Activated T-cell treated with anti-CD3 and anti-CD28 coated beads, Interleukin-2, amount 50 U/mL, for 72 hours (primary cell): Measurements from ENCODE around the gene LAMA2. TPM values are rescaled to one million over a fixed set of nuclear protein-coding genes. Genes with fewer than 3 reads are reported as not detected.
"Not testable (repeated sequence)": the region's sequence is repeated elsewhere in the genome, so short reads cannot be mapped to it uniquely, and the experiment has no call there.

Experiments
- ATAC-seq, 2 donors: fragments of 150-1000 bp; cut with Tn5 transposase; replicated peaks in 1 of 2; 2 replicates each; pipeline ENCODE4 v1.10.0; 2021; ENCODE audit warnings: moderate library complexity in 2 of 2, mild to moderate bottlenecking in 1 of 2
- DNase-seq, 2 donors: peaks; one replicate each; pipeline ENCODE4 v3.0.0; 2021 to 2022; ENCODE audit warnings: mixed read lengths in 1 of 2
- H3K27ac Mint-ChIP-seq: one replicate; pipeline ENCODE4 v1.8.0; 2022; ENCODE audit warnings: mild to moderate bottlenecking, moderate library complexity, mixed read lengths
- H3K27me3 Mint-ChIP-seq: one replicate; pipeline ENCODE4 v1.8.0; 2022; ENCODE audit warnings: low read depth, mixed read lengths
- H3K36me3 Mint-ChIP-seq, 2 donors: one replicate each; pipeline ENCODE4 v1.8.0; 2022; ENCODE audit warnings: mixed read lengths in 2 of 2, mild to moderate bottlenecking in 1 of 2; ENCODE audit not compliant: insufficient read depth in 2 of 2
- H3K4me1 Mint-ChIP-seq: one replicate; pipeline ENCODE4 v1.8.0; 2022; ENCODE audit warnings: low read depth, mixed read lengths
- H3K4me3 Mint-ChIP-seq, 2 donors: one replicate each; pipeline ENCODE4 v1.8.0; 2022; ENCODE audit warnings: mild to moderate bottlenecking in 2 of 2, mixed read lengths in 2 of 2, moderate library complexity in 2 of 2
- H3K9me3 Mint-ChIP-seq, 2 donors: one replicate each; pipeline ENCODE4 v1.8.0; 2022; ENCODE audit warnings: mixed read lengths in 2 of 2
- total RNA-seq, 2 donors: library from RNA; stranded (reverse); gene quantifications; one replicate each; pipeline ENCODE4 v1.2.3, GENCODE V29; 2022

LAMA2 gene
- total RNA-seq, 2 donors from 2014 or later, result 0.05 TPM; not detected in 1

GRCh38 chr6:129172279-129172995 is 289.5 kb downstream of the LAMA2 start:
- not testable (repeated sequence) for H3K27ac Mint-ChIP-seq
- H3K4me3 Mint-ChIP-seq, result peak overlapping the region in 1 of 2 donors; percentile 18

GRCh38 chr6:129175066-129175465 is 292.1 kb downstream of the LAMA2 start:
- ATAC-seq (no peak), DNase-seq (no peak)
- Mint-ChIP-seq H3K27ac (no peak overlapping the region), H3K9me3 (peaks cover 0 to 7% of the 10 kb centered on the region in 2 donors), H3K36me3 (peaks cover 0 to 2% of the 10 kb centered on the region in 2 donors), H3K4me3 (no peak overlapping the region), H3K27me3 (no peaks in the 10 kb centered on the region), H3K4me1 (no peaks in the 10 kb centered on the region)

More at GRCh38 chr6:129172279-129172995, 289.5 kb downstream of the LAMA2 start:
- not testable (repeated sequence) for H3K9me3 Mint-ChIP-seq, H3K36me3 Mint-ChIP-seq, ATAC-seq, DNase-seq, H3K4me1 Mint-ChIP-seq, H3K27me3 Mint-ChIP-seq

GRCh38 chr6:129177801-129178200 is 294.9 kb downstream of the LAMA2 start:
- DNase-seq, result no peak
- Mint-ChIP-seq H3K36me3 (peaks cover 0 to 2% of the 10 kb centered on the region in 2 donors), H3K4me1 (no peaks in the 10 kb centered on the region), H3K27ac (no peak overlapping the region), H3K27me3 (no peaks in the 10 kb centered on the region), H3K9me3 (peaks cover 0 to 5% of the 10 kb centered on the region in 2 donors), H3K4me3 (no peak overlapping the region)
- ATAC-seq, result no peak

- Mint-ChIP-seq H3K4me1 (no peaks in the 10 kb centered on the region), H3K4me3 (no peak overlapping the region), H3K9me3 (no peaks in the 10 kb centered on the region), H3K27ac (no peak overlapping the region), H3K27me3 (no peaks in the 10 kb centered on the region), H3K36me3 (no peaks in the 10 kb centered on the region)
- no peak for ATAC-seq
- DNase-seq, result no peak
Measured at GRCh38 chr6:129179283-129179682, 296.3 kb downstream of the LAMA2 start.

- H3K27me3 Mint-ChIP-seq, result no peaks in the 10 kb centered on the region
- H3K36me3 Mint-ChIP-seq, result no peaks in the 10 kb centered on the region
- H3K9me3 Mint-ChIP-seq, result no peaks in the 10 kb centered on the region
- no peak overlapping the region for H3K4me3 Mint-ChIP-seq
- no peak for ATAC-seq
- no peak overlapping the region for H3K27ac Mint-ChIP-seq
- H3K4me1 Mint-ChIP-seq, result no peaks in the 10 kb centered on the region
- no peak for DNase-seq
Measured at GRCh38 chr6:129181001-129181400, 298.1 kb downstream of the LAMA2 start.

GRCh38 chr6:129183187-129183591 is 300.3 kb downstream of the LAMA2 start:
- DNase-seq (no peak), ATAC-seq (no peak)
- H3K27me3 Mint-ChIP-seq, result no peaks in the 10 kb centered on the region
- no peak overlapping the region for H3K4me3 Mint-ChIP-seq
- H3K27ac Mint-ChIP-seq, result no peak overlapping the region
- no peaks in the 10 kb centered on the region for H3K4me1 Mint-ChIP-seq
- no peaks in the 10 kb centered on the region for H3K9me3 Mint-ChIP-seq
- H3K36me3 Mint-ChIP-seq, result no peaks in the 10 kb centered on the region

- H3K4me3 Mint-ChIP-seq, result no peak overlapping the region
- H3K4me1 Mint-ChIP-seq, result no peaks in the 10 kb centered on the region
- H3K27me3 Mint-ChIP-seq, result no peaks in the 10 kb centered on the region
- no peak overlapping the region for H3K27ac Mint-ChIP-seq
- no peaks in the 10 kb centered on the region for H3K36me3 Mint-ChIP-seq
- no peak for ATAC-seq
- H3K9me3 Mint-ChIP-seq, result no peaks in the 10 kb centered on the region
- DNase-seq, result no peak
Measured at GRCh38 chr6:129183681-129184301, 300.9 kb downstream of the LAMA2 start.

GRCh38 chr6:129184324-129184723 is 301.4 kb downstream of the LAMA2 start:
- no peaks in the 10 kb centered on the region for H3K4me1 Mint-ChIP-seq
- H3K9me3 Mint-ChIP-seq, result no peaks in the 10 kb centered on the region
- DNase-seq (no peak), ATAC-seq (no peak)
- H3K27me3 Mint-ChIP-seq, result no peaks in the 10 kb centered on the region
- H3K4me3 Mint-ChIP-seq, result no peak overlapping the region
- H3K36me3 Mint-ChIP-seq, result no peaks in the 10 kb centered on the region
- no peak overlapping the region for H3K27ac Mint-ChIP-seq

- Mint-ChIP-seq H3K27ac (no peak overlapping the region), H3K4me3 (no peak overlapping the region), H3K4me1 (no peaks in the 10 kb centered on the region), H3K27me3 (no peaks in the 10 kb centered on the region), H3K36me3 (no peaks in the 10 kb centered on the region), H3K9me3 (no peaks in the 10 kb centered on the region)
- DNase-seq (no peak), ATAC-seq (no peak)
Measured at GRCh38 chr6:129184808-129185366, 301.9 kb downstream of the LAMA2 start.

GRCh38 chr6:129186988-129187387 is 304.1 kb downstream of the LAMA2 start:
- ATAC-seq (no peak), DNase-seq (no peak)
- H3K4me3 Mint-ChIP-seq, result no peak overlapping the region
- H3K36me3 Mint-ChIP-seq, result no peaks in the 10 kb centered on the region
- H3K4me1 Mint-ChIP-seq, result no peaks in the 10 kb centered on the region
- H3K9me3 Mint-ChIP-seq, result no peaks in the 10 kb centered on the region
- no peaks in the 10 kb centered on the region for H3K27me3 Mint-ChIP-seq
- H3K27ac Mint-ChIP-seq, result no peak overlapping the region

- DNase-seq, result no peak
- Mint-ChIP-seq H3K9me3 (no peaks in the 10 kb centered on the region), H3K36me3 (no peaks in the 10 kb centered on the region), H3K27ac (no peak overlapping the region), H3K27me3 (no peaks in the 10 kb centered on the region), H3K4me1 (no peaks in the 10 kb centered on the region), H3K4me3 (no peak overlapping the region)
- no peak for ATAC-seq
Measured at GRCh38 chr6:129188306-129188705, 305.4 kb downstream of the LAMA2 start.

- H3K4me1 Mint-ChIP-seq, result no peaks in the 10 kb centered on the region
- H3K27me3 Mint-ChIP-seq, result no peaks in the 10 kb centered on the region
- H3K27ac Mint-ChIP-seq, result no peak overlapping the region
- H3K36me3 Mint-ChIP-seq, result no peaks in the 10 kb centered on the region
- ATAC-seq (no peak), DNase-seq (no peak)
- no peak overlapping the region for H3K4me3 Mint-ChIP-seq
- no peaks in the 10 kb centered on the region for H3K9me3 Mint-ChIP-seq
Measured at GRCh38 chr6:129188795-129189194, 305.9 kb downstream of the LAMA2 start.

- H3K27me3 Mint-ChIP-seq, result no peaks in the 10 kb centered on the region
- no peak overlapping the region for H3K4me3 Mint-ChIP-seq
- no peaks in the 10 kb centered on the region for H3K9me3 Mint-ChIP-seq
- ATAC-seq, result no peak
- H3K4me1 Mint-ChIP-seq, result no peaks in the 10 kb centered on the region
- no peak for DNase-seq
- no peaks in the 10 kb centered on the region for H3K36me3 Mint-ChIP-seq
- H3K27ac Mint-ChIP-seq, result no peak overlapping the region
Measured at GRCh38 chr6:129189266-129189665, 306.3 kb downstream of the LAMA2 start.
